NCI-H526 treated with DMSO at 0.1 percent for 48 hours (cell line): ENCODE measurements around the gene ATP5IF1.

Experiments
- DNase-seq: peaks from one replicate; lab custom pipeline; 2025; lab: John Stamatoyannopoulos, UW

Gene ATP5IF1

GRCh38 chr1:28265577-28265976 is 29.7 kb downstream of the ATP5IF1 start:
- DNase-seq: no peak

- no peak for DNase-seq
Observed at GRCh38 chr1:28266920-28267322, 31.0 kb downstream of the ATP5IF1 start.

DNA sequence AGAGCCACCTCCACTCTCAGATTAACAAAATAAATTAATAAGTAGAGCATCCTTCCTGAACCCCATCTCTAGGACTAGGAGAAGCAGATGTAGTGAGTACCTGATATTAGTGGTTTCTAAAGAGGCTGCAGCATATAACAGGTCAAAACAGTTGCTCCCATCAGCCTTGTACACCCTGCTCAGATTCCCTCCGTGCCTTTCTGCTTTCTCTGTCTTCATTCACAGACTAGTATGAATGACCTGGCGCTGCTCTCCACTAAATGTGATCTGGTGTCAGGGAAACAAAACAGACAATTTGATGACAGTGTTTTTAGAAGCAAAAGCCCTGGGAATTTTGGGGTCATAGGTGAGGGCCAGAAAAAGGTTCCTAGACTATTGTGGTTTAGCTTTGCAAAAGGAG is 31.7 kb downstream of the ATP5IF1 start:
- DNase-seq: no peak

DNA sequence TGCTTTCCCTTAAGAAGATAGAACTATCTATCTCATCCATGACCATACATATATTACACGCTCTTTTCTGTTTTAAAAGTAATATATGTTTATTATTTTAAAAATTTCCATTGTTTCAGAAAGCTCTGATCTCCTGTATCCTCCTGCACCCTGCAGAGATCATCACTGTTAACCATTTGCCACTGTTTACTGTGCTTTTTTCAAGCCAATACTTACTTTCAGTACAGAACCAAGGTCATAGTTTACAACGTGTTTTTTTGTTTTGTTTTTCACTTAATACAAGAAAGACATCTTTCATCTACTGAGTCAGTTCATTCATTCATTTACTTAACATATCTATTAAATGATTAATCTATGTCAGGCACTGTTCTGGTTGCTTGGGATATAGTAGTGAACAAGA is 33.6 kb downstream of the ATP5IF1 start:
- DNase-seq: no peak

- no peak for DNase-seq
Observed at GRCh38 chr1:28272215-28272852, 36.4 kb downstream of the ATP5IF1 start.

DNA sequence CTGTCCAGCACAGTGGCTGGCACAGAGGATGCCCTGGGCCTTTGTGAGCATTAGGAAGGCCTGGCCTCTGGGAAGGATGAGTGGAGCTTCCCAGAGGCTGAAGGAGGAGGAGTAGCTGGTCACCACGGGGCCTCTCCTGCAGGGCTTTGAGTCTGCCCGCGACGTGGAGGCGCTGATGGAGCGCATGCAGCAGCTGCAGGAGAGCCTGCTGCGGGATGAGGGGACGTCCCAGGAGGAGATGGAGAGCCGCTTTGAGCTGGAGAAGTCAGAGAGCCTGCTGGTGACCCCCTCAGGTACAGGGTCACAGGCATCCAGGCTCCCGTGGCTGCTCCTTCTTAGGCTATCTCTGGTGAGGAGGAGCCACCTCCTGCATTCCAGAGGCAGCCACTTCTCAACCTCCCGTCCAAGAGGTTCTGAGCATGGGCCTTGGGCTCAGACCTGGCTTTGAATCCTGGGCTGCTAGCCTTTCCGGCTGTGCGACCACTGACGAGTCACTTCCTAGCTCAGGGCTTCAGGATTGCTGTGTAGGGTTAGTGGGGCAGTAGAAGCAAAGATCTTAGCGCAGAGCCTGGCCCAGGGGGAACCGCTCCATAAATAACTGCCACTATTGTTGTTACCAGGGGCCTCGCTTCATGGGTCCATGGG is 37.4 kb downstream of the ATP5IF1 start:
- no peak for DNase-seq

DNA sequence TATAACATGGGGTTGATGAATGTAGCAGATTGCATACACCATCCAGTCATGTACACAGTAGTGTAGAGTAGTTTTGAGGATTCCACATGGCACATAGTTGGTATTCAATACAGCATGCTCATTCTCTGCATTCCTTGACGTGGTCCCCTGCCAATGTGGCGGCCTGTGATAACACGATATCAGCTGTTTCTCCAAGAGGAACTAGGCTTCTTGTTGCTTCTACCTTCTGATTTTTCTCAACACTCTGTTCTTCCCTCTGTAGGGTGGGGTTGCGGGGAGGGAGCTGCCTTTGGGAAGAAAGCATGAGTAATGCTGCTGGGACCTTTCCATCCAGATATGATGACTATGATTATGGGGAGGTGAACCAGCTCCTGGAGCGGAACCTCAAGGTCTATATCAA is 42.8 kb downstream of the ATP5IF1 start:
- DNase-seq: no peak

DNA sequence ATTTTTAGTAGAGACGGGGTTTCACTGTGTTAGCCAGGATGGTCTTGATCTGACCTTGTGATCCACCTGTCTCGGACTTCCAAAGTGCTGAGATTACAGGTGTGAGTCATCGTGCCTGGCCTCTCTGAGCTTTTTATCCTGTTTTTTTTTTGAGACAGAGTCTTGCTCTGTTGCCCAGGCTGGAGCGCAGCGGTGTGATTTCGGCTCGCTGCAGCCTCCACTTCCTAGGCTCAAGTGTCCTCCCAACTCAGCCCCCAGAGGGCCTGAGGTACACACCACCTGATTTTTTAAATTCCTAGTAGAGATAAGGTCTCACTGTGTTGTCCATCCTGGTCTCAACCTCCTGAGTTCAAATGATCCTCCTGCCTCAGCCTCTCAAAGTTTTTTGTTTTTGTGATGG is 43.8 kb downstream of the ATP5IF1 start:
- DNase-seq: no peak

GRCh38 chr1:28280501-28280900 is 44.6 kb downstream of the ATP5IF1 start:
- no peak for DNase-seq

GRCh38 chr1:28280977-28281381 is 45.1 kb downstream of the ATP5IF1 start:
- no peak for DNase-seq

DNA sequence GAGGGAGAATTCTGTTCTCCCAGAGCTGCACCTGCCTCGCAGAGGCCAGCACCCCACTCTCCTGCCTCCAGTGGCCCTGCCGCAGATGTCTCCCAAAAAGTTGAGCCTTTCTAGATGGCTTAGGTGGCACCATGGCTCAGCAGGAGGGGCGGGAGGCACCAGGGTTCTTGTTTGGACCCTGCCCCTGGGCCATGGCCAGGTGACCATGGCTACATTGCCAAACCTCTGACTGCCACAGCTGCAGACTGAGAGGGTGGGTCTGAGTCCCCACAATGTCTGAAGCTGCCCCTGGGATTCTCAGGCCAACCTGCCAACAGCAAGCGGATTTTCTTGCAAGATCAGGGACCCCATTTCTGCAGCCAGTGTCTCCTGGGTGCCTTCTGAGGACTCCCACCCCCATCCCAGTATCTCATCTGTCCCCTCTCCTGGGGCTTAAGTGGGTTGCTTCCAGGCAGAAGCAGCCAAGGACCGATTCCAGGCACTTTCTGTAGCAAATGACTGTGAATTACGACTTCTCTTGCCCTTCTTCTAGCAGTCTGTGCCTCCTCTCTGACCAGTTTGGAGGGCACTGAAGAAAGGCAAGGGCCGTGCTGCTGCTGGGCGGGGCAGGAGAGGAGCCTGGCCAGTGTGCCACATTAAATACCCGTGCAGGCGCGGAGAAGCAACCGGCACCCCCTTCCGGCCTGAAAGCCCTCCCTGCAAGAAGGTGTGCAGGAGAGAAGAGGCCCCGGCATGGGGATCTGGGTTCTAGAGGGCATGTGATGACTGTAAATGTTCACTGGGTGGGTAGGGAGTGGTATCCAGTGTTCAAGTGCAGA is 45.9 kb downstream of the ATP5IF1 start:
- no peak for DNase-seq

GRCh38 chr1:28282426-28283407 is 46.8 kb downstream of the ATP5IF1 start:
- DNase-seq: no peak

GRCh38 chr1:28286111-28286510 is 50.2 kb downstream of the ATP5IF1 start:
- DNase-seq: no peak
